Measurements from ENCODE around the gene FDXR.
"Not testable (repeated sequence)": the region's sequence is repeated elsewhere in the genome, so short reads cannot be mapped to it uniquely, and the experiment has no call there.

The FDXR gene, protein sequence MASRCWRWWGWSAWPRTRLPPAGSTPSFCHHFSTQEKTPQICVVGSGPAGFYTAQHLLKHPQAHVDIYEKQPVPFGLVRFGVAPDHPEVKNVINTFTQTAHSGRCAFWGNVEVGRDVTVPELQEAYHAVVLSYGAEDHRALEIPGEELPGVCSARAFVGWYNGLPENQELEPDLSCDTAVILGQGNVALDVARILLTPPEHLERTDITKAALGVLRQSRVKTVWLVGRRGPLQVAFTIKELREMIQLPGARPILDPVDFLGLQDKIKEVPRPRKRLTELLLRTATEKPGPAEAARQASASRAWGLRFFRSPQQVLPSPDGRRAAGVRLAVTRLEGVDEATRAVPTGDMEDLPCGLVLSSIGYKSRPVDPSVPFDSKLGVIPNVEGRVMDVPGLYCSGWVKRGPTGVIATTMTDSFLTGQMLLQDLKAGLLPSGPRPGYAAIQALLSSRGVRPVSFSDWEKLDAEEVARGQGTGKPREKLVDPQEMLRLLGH

GRCh38 chr17:74872313-74873036, at the start of gene FDXR:
Gene FDXR (minus strand): TSS chr17:74872994. CDS start chr17:74872944, 50 bp downstream.
- DNase-seq (ENCODE audit: low read depth): no peak

GRCh38 chr17:74922172-74922571, 49.4 kb upstream of the FDXR start:
- DNase-seq (ENCODE audit: low read depth): no peak

DNA sequence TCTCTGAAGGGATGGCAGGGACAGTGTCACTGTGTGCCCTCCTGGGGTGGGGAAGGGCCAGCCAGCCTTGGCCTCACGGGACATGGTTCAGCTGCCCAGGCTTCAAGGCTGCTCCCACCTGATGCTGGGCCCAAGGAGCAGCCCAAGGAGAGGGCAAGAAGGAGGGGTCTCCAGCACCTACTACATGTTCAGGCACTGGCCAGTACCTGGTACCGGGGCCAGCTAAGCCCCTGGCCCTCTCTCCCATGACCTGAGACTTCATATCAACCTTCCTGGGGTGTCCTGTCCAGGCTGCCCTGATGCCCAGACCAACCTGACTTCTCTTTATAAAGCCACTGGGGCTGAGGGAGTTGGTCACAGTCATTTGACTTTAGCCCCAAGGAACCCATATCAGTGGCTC, 49.0 kb upstream of the FDXR start:
- no peak for DNase-seq (ENCODE audit: low read depth)

- DNase-seq (ENCODE audit: low read depth): no peak
These were observed 48.4 kb upstream of the FDXR start for GRCh38 chr17:74921026-74921681.

DNA sequence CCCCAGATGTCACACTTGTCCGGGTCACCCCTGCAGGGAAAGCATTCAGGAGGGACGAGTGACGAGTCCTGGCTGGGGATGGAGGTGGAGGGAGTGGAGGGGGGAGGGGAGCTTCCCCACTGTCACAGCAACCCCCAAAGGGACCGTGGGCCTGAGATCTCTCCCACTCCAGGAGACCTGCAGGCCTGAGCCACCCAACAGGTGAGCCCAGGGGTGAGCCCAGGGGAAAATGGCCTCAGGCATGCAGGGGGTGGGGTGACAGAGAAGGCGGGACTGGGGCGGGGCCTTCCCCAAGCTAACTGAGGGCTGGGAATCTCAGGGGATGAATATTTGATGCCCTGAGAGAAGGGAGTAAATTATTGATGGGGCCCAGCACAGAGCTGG, 47.8 kb upstream of the FDXR start:
- no peak for DNase-seq (ENCODE audit: low read depth)

GRCh38 chr17:74920306-74920620, 47.5 kb upstream of the FDXR start:
- DNase-seq (ENCODE audit: low read depth): no peak

DNA sequence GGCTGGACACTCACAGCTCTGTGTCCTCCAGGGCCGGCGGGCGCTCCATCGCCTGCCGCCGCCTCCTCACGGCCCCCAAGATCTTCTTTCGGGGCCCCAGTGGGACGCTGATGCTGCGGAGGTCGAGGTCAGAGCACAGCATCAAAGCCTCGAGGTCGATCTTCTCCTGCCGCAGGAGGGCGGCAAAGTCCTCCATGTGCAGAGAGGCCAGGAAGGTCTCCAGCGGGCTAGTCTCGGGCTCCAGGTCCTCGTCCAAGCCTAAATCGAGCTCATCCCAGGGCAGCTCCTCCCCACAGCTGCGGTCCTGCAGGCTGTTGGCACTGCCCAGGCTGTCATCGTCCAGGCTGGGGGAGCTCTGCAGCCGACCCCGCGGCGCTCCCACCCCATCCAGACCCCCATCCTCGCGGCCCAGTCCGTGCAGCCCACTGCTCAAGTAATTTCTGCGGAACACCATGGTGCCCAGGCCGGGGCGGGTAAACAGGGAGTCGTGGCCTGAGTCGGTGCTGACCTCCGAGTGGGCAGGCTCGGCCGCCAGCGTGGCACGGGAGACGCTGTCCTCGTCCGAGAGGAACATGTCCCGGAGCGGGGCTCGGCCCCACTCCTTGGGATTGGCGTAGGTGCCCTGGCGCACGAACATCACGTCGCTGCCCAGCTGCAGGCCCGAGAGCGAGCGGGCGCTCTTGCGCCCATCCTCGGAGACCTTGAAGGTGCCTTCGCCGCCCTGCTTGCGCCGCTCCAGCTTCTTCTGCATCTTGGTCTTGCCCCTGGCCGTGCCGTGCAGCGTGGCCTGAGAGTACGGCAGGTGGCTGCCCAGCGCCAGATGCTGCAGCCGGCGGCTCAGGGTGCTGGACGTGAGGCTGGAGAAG, 46.9 kb upstream of the FDXR start:
- no peak for DNase-seq (ENCODE audit: low read depth)

GRCh38 chr17:74918906-74919305, 46.1 kb upstream of the FDXR start:
- no peak for DNase-seq (ENCODE audit: low read depth)

- no peak for DNase-seq (ENCODE audit: low read depth)
These were observed 44.6 kb upstream of the FDXR start for GRCh38 chr17:74917430-74917829.

DNA sequence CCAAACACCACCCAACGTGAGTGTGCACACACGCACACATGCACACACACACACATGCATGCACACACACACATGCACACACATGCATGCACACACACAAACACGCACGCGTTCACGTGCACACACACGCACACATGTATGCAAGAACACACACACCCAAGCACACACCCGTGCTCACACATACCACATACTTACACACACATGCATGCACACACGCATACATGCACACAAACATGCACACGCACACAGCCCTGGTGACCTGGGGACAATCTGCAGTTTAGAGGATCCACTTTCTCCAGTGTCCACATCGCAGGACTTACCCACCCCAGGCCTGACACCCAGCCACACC, 44.0 kb upstream of the FDXR start:
- no peak for DNase-seq (ENCODE audit: low read depth)

GRCh38 chr17:74916136-74916850, 43.5 kb upstream of the FDXR start:
- no peak for DNase-seq (ENCODE audit: low read depth)

GRCh38 chr17:74911423-74911822, 38.6 kb upstream of the FDXR start:
- not testable (repeated sequence) for DNase-seq (ENCODE audit: low read depth)

- not testable (repeated sequence) for DNase-seq (ENCODE audit: low read depth)
These were observed 36.3 kb upstream of the FDXR start for GRCh38 chr17:74909097-74909496.

- DNase-seq (ENCODE audit: low read depth): no peak
These were observed 34.2 kb upstream of the FDXR start for GRCh38 chr17:74907012-74907411.

GRCh38 chr17:74906214-74906793, 33.5 kb upstream of the FDXR start:
- not testable (repeated sequence) for DNase-seq (ENCODE audit: low read depth)

GRCh38 chr17:74904687-74905409, 32.1 kb upstream of the FDXR start:
- no peak for DNase-seq (ENCODE audit: low read depth)

- DNase-seq (ENCODE audit: low read depth): no peak
These were observed 30.9 kb upstream of the FDXR start for GRCh38 chr17:74903671-74904070.

DNA sequence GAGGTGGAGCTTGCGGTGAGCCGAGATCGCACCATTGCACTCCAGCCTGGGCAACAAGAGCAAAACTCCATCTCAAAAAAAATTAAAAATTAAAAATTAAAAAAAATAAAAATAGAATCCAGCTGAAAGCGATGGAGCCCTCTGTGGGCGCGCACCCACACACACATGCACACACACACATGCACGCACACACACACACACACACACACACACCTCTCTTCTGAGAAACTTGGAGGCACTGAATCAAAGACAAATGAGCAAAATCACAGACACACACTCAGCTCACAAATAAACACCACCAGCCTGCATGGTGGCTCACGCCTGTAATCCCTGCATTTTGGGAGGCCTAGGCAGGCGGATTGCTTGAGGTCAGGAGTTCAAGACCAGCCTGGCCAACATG, 30.2 kb upstream of the FDXR start:
- no peak for DNase-seq (ENCODE audit: low read depth)

- no peak for DNase-seq (ENCODE audit: low read depth)
These were observed 28.8 kb upstream of the FDXR start for GRCh38 chr17:74901353-74902135.

- DNase-seq (ENCODE audit: low read depth): no peak
These were observed 27.4 kb upstream of the FDXR start for GRCh38 chr17:74900208-74900607.

Measured in stimulated activated CD4-positive, alpha-beta T cell treated with anti-CD3 and anti-CD28 coated beads, Interleukin-2, amount 100 ng/mL, for 4 hours (primary cell).